Measurements from ENCODE around the gene CCDC175.

The CCDC175 gene

DNA sequence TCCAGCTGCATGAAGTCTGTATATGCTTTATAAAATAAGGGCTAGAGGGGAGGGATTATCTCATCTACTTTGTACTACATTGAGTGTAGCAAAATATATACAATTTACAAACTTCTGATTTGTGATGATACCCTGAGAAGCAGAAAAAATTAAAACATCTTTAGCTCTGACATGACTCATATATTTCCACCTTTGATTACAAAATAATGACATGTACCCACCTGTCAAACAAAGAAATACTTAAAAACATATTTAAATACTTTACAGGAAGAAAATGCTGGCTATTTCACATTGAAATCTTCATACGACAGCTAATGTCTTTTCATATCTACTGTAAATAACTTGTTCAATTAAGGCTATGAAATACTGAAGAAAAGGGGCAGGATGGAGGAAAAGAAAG lies 114.7 kb downstream of the CCDC175 start:
- no peak for ATAC-seq
- TF ChIP-seq SNAI2 (CRISPR knock-in tag; IDR thresholded peaks at IDR 0.05) (no peak), TOX (CRISPR knock-in tag; IDR thresholded peaks at IDR 0.05; ENCODE audit: borderline replicate concordance) (no peak), GLIS3 (CRISPR knock-in tag; IDR thresholded peaks at IDR 0.05) (no peak), BACH2 (CRISPR knock-in tag; IDR thresholded peaks at IDR 0.05; ENCODE audit: borderline replicate concordance) (no peak), ISL1 (CRISPR knock-in tag; IDR thresholded peaks at IDR 0.05) (no peak), CSDC2 (CRISPR knock-in tag; IDR thresholded peaks at IDR 0.05) (no peak), ARNTL (CRISPR knock-in tag; IDR thresholded peaks at IDR 0.05; ENCODE audit: borderline replicate concordance, low read depth) (no peak), ZNF70 (CRISPR knock-in tag; IDR thresholded peaks at IDR 0.05) (no peak), ZC3H10 (CRISPR knock-in tag; IDR thresholded peaks at IDR 0.05) (no peak), TCF4 (CRISPR knock-in tag; IDR thresholded peaks at IDR 0.05; ENCODE audit: borderline replicate concordance) (no peak), OSR1 (CRISPR knock-in tag; IDR thresholded peaks at IDR 0.05) (no peak), ZNF8 (CRISPR knock-in tag; IDR thresholded peaks at IDR 0.05) (no peak), ESRRG (CRISPR knock-in tag; IDR thresholded peaks at IDR 0.05) (no peak), ZFP30 (CRISPR knock-in tag; IDR thresholded peaks at IDR 0.05) (no peak)
- TF ChIP-seq, protein P1, sequence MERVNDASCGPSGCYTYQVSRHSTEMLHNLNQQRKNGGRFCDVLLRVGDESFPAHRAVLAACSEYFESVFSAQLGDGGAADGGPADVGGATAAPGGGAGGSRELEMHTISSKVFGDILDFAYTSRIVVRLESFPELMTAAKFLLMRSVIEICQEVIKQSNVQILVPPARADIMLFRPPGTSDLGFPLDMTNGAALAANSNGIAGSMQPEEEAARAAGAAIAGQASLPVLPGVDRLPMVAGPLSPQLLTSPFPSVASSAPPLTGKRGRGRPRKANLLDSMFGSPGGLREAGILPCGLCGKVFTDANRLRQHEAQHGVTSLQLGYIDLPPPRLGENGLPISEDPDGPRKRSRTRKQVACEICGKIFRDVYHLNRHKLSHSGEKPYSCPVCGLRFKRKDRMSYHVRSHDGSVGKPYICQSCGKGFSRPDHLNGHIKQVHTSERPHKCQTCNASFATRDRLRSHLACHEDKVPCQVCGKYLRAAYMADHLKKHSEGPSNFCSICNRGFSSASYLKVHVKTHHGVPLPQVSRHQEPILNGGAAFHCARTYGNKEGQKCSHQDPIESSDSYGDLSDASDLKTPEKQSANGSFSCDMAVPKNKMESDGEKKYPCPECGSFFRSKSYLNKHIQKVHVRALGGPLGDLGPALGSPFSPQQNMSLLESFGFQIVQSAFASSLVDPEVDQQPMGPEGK (CRISPR knock-in tag; IDR thresholded peaks at IDR 0.05; ENCODE audit: borderline replicate concordance), result no peak
- TF ChIP-seq, protein P2, sequence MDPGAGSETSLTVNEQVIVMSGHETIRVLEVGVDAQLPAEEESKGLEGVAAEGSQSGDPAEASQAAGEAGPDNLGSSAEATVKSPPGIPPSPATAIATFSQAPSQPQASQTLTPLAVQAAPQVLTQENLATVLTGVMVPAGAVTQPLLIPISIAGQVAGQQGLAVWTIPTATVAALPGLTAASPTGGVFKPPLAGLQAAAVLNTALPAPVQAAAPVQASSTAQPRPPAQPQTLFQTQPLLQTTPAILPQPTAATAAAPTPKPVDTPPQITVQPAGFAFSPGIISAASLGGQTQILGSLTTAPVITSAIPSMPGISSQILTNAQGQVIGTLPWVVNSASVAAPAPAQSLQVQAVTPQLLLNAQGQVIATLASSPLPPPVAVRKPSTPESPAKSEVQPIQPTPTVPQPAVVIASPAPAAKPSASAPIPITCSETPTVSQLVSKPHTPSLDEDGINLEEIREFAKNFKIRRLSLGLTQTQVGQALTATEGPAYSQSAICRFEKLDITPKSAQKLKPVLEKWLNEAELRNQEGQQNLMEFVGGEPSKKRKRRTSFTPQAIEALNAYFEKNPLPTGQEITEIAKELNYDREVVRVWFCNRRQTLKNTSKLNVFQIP (CRISPR knock-in tag; IDR thresholded peaks at IDR 0.05; ENCODE audit: borderline replicate concordance, low read depth), result no peak
- TF ChIP-seq, protein P3, sequence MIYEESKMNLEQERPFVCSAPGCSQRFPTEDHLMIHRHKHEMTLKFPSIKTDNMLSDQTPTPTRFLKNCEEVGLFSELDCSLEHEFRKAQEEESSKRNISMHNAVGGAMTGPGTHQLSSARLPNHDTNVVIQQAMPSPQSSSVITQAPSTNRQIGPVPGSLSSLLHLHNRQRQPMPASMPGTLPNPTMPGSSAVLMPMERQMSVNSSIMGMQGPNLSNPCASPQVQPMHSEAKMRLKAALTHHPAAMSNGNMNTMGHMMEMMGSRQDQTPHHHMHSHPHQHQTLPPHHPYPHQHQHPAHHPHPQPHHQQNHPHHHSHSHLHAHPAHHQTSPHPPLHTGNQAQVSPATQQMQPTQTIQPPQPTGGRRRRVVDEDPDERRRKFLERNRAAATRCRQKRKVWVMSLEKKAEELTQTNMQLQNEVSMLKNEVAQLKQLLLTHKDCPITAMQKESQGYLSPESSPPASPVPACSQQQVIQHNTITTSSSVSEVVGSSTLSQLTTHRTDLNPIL (CRISPR knock-in tag; IDR thresholded peaks at IDR 0.05; ENCODE audit: low read depth), result no peak

DNA sequence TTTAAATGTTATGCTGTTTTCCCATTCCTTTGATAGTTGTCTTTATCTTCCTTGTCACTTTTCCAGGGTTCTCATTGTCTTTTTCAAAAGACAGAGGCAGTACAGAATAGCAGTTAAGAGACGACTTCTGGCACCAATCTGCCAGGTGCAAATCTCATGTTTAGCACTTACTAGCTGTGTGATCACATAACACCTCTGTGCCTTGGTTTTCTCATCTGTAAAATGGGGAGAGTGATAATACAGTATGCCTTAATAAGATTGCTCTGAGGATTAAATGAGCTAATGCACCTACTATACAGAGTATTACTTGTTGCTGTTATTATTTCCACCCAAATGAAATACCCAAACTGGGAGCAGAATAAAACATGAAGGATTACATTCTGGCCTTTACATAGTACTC lies 116.2 kb downstream of the CCDC175 start:
- no peak for TF ChIP-seq ZFP30 (CRISPR knock-in tag; IDR thresholded peaks at IDR 0.05)
- TF ChIP-seq OSR1 (CRISPR knock-in tag; IDR thresholded peaks at IDR 0.05), result no peak
- TF ChIP-seq TCF4 (CRISPR knock-in tag; IDR thresholded peaks at IDR 0.05; ENCODE audit: borderline replicate concordance), result no peak
- no peak for TF ChIP-seq ZNF8 (CRISPR knock-in tag; IDR thresholded peaks at IDR 0.05)
- TF ChIP-seq, protein P2 (CRISPR knock-in tag; IDR thresholded peaks at IDR 0.05; ENCODE audit: borderline replicate concordance, low read depth), result no peak
- TF ChIP-seq, protein P4, sequence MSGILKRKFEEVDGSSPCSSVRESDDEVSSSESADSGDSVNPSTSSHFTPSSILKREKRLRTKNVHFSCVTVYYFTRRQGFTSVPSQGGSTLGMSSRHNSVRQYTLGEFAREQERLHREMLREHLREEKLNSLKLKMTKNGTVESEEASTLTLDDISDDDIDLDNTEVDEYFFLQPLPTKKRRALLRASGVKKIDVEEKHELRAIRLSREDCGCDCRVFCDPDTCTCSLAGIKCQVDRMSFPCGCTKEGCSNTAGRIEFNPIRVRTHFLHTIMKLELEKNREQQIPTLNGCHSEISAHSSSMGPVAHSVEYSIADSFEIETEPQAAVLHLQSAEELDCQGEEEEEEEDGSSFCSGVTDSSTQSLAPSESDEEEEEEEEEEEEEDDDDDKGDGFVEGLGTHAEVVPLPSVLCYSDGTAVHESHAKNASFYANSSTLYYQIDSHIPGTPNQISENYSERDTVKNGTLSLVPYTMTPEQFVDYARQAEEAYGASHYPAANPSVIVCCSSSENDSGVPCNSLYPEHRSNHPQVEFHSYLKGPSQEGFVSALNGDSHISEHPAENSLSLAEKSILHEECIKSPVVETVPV (CRISPR knock-in tag; IDR thresholded peaks at IDR 0.05), result no peak
- TF ChIP-seq ZNF70 (CRISPR knock-in tag; IDR thresholded peaks at IDR 0.05), result no peak
- no peak for TF ChIP-seq ZC3H10 (CRISPR knock-in tag; IDR thresholded peaks at IDR 0.05)
- no peak for TF ChIP-seq CSDC2 (CRISPR knock-in tag; IDR thresholded peaks at IDR 0.05)
- TF ChIP-seq GLIS3 (CRISPR knock-in tag; IDR thresholded peaks at IDR 0.05), result no peak
- no peak for TF ChIP-seq BACH2 (CRISPR knock-in tag; IDR thresholded peaks at IDR 0.05; ENCODE audit: borderline replicate concordance)
- TF ChIP-seq, protein P5, sequence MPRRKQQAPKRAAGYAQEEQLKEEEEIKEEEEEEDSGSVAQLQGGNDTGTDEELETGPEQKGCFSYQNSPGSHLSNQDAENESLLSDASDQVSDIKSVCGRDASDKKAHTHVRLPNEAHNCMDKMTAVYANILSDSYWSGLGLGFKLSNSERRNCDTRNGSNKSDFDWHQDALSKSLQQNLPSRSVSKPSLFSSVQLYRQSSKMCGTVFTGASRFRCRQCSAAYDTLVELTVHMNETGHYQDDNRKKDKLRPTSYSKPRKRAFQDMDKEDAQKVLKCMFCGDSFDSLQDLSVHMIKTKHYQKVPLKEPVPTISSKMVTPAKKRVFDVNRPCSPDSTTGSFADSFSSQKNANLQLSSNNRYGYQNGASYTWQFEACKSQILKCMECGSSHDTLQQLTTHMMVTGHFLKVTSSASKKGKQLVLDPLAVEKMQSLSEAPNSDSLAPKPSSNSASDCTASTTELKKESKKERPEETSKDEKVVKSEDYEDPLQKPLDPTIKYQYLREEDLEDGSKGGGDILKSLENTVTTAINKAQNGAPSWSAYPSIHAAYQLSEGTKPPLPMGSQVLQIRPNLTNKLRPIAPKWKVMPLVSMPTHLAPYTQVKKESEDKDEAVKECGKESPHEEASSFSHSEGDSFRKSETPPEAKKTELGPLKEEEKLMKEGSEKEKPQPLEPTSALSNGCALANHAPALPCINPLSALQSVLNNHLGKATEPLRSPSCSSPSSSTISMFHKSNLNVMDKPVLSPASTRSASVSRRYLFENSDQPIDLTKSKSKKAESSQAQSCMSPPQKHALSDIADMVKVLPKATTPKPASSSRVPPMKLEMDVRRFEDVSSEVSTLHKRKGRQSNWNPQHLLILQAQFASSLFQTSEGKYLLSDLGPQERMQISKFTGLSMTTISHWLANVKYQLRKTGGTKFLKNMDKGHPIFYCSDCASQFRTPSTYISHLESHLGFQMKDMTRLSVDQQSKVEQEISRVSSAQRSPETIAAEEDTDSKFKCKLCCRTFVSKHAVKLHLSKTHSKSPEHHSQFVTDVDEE (CRISPR knock-in tag; IDR thresholded peaks at IDR 0.05), result no peak
- no peak for TF ChIP-seq ZFP3 (CRISPR knock-in tag; IDR thresholded peaks at IDR 0.05)
- ATAC-seq, result no peak
